Subcutaneous abdominal adipose tissue (tissue), 5 donors: ENCODE measurements around the gene CNN3.

Source experiments
- H3K27ac ChIP-seq: one replicate; pipeline ENCODE4 v1.7.0; 2013; ENCODE audit warnings: low read depth, mild to moderate bottlenecking, inconsistent platforms, low read length, moderate library complexity
- H3K27me3 ChIP-seq, 5 donors: one replicate each; pipeline ENCODE4 v1.7.0; 2013; ENCODE audit warnings: low read length in 5 of 5, inconsistent platforms in 1 of 5; ENCODE audit not compliant: control insufficient read depth in 5 of 5, insufficient read depth in 4 of 5
- H3K36me3 ChIP-seq, 5 donors: one replicate each; pipeline ENCODE4 v1.7.0; 2013; ENCODE audit warnings: low read length in 5 of 5; ENCODE audit not compliant: control insufficient read depth in 5 of 5, insufficient read depth in 5 of 5
- H3K4me1 ChIP-seq, 5 donors: one replicate each; pipeline ENCODE4 v1.7.0; 2013; ENCODE audit warnings: low read length in 5 of 5, mild to moderate bottlenecking in 3 of 5, moderate library complexity in 1 of 5; ENCODE audit not compliant: control insufficient read depth in 5 of 5, insufficient read depth in 5 of 5
- H3K4me3 ChIP-seq, 5 donors: one replicate each; pipeline ENCODE4 v1.7.0; 2013; ENCODE audit warnings: low read length in 5 of 5, low read depth in 1 of 5
- H3K9ac ChIP-seq, 5 donors: one replicate each; pipeline ENCODE4 v1.7.0; 2013; ENCODE audit warnings: low read length in 5 of 5, mild to moderate bottlenecking in 4 of 5, moderate library complexity in 3 of 5
- H3K9me3 ChIP-seq, 5 donors: one replicate each; pipeline ENCODE4 v1.7.0; 2013; ENCODE audit warnings: low read length in 5 of 5; ENCODE audit not compliant: control insufficient read depth in 5 of 5
- donor health status: healthy.
- donor health status: healthy.
- donor health status: healthy.
- donor health status: healthy.
- donor health status: healthy.

Gene CNN3

DNA sequence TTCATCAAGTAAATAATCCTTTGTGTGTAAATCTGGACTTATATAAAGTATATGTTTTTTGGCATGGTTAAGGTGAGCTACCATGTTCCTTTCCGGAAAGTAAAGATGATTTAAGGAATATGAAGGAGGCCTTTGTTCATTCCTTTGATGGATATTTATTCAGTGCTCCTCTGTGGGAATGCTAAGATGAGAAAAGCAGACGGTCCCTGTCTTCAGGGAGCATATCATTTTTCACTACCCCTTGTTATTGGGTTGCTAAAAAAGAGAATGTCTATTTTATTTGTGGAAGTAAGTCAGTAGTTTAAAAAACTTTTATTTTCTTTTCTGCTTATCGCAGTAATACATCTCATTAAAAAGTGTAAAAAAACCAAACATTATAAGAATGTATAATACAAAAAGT is 35.1 kb upstream of the CNN3 start:
- peak overlapping the region; percentile 93 for H3K27ac ChIP-seq
- H3K36me3 ChIP-seq: no peaks in the 10 kb centered on the region
- H3K4me1 ChIP-seq: peaks cover 0 to 21% (median 15%) of the 10 kb centered on the region in 5 donors
- peak overlapping the region in 1 of 5 donors; percentile 68 for H3K9ac ChIP-seq
- peak overlapping the region in 3 of 5 donors; percentile 68 to 77 (median 72) for H3K4me3 ChIP-seq
- no peaks in the 10 kb centered on the region for H3K9me3 ChIP-seq
- no peaks in the 10 kb centered on the region for H3K27me3 ChIP-seq

GRCh38 chr1:94961582-94961981 is 34.7 kb upstream of the CNN3 start:
- H3K9ac ChIP-seq: no peak overlapping the region
- H3K27me3 ChIP-seq: no peaks in the 10 kb centered on the region
- H3K4me1 ChIP-seq: peaks cover 0 to 21% (median 15%) of the 10 kb centered on the region in 5 donors
- no peaks in the 10 kb centered on the region for H3K36me3 ChIP-seq
- H3K9me3 ChIP-seq: no peaks in the 10 kb centered on the region
- H3K4me3 ChIP-seq: no peak overlapping the region
- peak overlapping the region; percentile 93 for H3K27ac ChIP-seq

DNA sequence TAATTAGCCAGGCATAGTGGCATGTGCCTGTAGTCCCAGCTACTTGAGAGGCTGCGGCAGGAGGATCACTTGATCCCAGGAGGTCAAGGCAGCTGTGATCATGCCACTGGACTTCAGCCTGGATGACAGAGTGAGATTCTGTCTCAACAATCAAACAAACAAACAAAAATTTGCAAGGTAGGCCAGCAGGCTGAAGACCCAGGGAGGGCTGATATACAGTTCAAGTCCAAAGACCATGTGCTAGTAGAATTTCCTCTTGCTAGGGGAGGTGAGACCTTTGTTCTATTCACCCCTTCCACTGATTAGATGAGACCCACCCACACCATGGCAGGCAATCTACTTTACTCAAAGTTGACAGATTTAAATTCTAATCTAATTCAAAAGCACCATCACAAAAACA is 31.2 kb upstream of the CNN3 start:
- no peaks in the 10 kb centered on the region for H3K9me3 ChIP-seq
- H3K27me3 ChIP-seq: no peaks in the 10 kb centered on the region
- no peaks in the 10 kb centered on the region for H3K36me3 ChIP-seq
- no peak overlapping the region for H3K4me3 ChIP-seq
- H3K27ac ChIP-seq: no peak overlapping the region
- H3K4me1 ChIP-seq: peaks cover 2 to 32% (median 25%) of the 10 kb centered on the region in 5 donors
- no peak overlapping the region for H3K9ac ChIP-seq

DNA sequence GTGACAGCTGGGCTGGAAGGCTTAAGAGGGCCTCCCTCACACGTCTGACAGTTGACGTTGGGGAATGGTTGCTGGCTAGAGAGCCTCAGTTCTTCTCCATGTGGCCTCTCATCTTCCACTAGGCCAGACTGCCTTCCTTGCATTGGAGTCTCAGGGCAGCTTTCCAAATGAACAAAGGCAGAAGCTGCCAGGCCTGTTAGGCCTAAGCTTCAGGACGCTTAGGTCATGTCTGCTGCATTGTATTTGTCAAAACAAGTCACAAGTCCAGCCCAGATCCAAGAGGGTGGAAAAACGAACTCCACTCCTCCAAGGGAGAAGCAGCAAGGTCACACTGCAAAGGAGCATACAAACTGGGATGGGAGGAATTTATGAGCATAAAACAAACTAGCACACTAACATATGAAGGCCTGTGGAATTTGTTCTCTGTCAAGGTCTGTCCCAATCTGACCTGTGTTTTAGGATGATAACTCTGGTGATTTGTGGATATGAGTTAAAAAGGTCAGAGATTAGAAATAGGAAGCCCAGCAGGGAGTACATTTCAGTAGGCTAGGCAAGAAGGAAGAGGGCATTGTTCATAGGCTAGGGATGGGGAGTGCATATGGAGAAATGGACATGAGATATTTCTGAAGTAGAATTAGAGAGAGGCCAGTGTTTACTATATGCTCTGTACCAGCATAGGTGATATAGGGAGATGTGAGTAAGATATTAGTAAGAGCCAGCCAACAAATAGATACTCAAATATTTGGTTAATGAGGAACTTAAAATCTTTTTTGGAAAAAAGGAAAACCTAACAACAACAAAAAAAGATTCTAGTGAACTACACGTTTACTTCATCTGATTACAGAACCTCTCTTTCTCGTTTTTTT is 29.1 kb upstream of the CNN3 start:
- Histone ChIP-seq H3K27me3 (no peaks in the 10 kb centered on the region), H3K9me3 (no peaks in the 10 kb centered on the region), H3K27ac (peak overlapping the region; percentile 38), H3K36me3 (no peaks in the 10 kb centered on the region), H3K9ac (no peak overlapping the region), H3K4me1 (peaks cover 2 to 23% (median 14%) of the 10 kb centered on the region in 5 donors), H3K4me3 (no peak overlapping the region)

DNA sequence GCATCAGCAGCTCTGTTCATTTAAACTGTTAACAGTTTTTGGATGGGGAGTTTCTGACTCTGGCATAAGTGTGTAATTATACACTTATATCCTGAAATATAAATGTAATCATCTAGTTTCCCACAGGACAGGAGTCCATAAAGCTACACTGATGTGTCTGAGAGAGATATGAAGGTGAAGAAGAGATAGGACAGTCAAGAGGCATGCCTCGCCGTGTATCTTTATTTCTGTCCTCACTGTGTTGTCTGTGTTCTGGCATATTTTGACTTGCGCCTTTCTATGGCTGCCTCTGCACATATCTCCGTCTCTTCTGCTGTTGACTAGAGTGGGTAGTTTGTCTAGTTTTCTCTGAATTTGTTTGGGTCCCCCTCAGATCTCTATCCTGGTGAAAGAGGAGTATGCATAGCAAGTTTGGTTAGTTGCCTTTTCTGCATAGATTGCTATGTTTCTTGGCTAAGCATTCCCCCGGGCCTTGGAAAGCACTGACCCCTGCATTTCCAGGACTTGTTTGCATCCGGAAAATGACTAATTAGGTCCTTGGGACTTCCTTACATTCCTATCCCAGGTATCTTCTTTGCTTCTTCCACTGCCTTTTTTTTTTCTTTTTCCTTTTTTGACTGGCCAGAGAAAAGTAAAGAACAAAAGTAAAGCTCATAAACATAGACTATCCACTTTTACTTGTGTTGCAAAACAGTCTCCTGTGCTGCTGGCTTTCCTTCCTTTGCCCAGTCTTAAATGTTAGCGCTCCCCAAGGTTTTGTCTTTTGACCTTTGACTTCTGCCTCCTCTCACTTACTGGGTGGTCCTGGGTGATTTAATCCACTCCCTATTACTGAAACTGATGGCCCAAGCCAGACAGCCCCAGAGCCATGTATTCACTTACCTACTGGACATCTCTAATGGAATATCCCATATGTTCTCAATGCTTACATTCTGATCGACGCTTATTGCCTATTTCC is 27.6 kb upstream of the CNN3 start:
- H3K36me3 ChIP-seq: no peaks in the 10 kb centered on the region
- H3K27ac ChIP-seq: no peak overlapping the region
- no peaks in the 10 kb centered on the region for H3K27me3 ChIP-seq
- peaks cover 2 to 23% (median 13%) of the 10 kb centered on the region in 5 donors for H3K4me1 ChIP-seq
- H3K9me3 ChIP-seq: no peaks in the 10 kb centered on the region
- no peak overlapping the region for H3K4me3 ChIP-seq
- no peak overlapping the region for H3K9ac ChIP-seq

DNA sequence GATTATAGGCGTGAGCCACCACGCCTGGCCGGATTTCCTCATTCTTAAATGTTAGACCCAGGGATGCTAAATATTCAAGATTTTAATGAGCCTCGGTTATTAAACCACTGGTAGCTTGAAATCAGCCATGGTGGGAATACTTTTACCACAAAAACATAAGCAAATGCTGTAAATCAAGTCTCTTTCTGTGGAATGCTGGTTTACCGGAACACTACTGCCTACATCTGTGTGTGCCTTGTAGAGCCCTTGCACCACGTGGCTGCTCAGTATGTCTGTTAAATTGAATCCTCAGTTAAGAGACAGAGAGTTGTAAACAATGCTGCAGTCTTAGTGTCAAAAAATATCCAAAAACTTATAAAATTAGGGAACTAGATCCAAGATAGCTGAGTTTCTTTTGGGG is 26.8 kb upstream of the CNN3 start:
- Histone ChIP-seq H3K4me3 (no peak overlapping the region), H3K9me3 (no peaks in the 10 kb centered on the region), H3K36me3 (no peaks in the 10 kb centered on the region), H3K4me1 (peaks cover 2 to 23% (median 13%) of the 10 kb centered on the region in 5 donors), H3K9ac (no peak overlapping the region), H3K27ac (no peak overlapping the region), H3K27me3 (no peaks in the 10 kb centered on the region)

GRCh38 chr1:94953107-94953506 is 26.2 kb upstream of the CNN3 start:
- Histone ChIP-seq H3K4me3 (no peak overlapping the region), H3K4me1 (peaks cover 2 to 23% (median 13%) of the 10 kb centered on the region in 5 donors), H3K36me3 (no peaks in the 10 kb centered on the region), H3K9me3 (no peaks in the 10 kb centered on the region), H3K27me3 (no peaks in the 10 kb centered on the region), H3K27ac (no peak overlapping the region), H3K9ac (no peak overlapping the region)

GRCh38 chr1:94952539-94952938 is 25.6 kb upstream of the CNN3 start:
- Histone ChIP-seq H3K27ac (no peak overlapping the region), H3K9ac (no peak overlapping the region), H3K9me3 (no peaks in the 10 kb centered on the region), H3K4me1 (peaks cover 2 to 23% (median 15%) of the 10 kb centered on the region in 5 donors), H3K36me3 (no peaks in the 10 kb centered on the region), H3K27me3 (no peaks in the 10 kb centered on the region), H3K4me3 (no peak overlapping the region)

GRCh38 chr1:94951509-94952208 is 24.7 kb upstream of the CNN3 start:
- Histone ChIP-seq H3K9ac (no peak overlapping the region), H3K9me3 (no peaks in the 10 kb centered on the region), H3K27ac (no peak overlapping the region), H3K36me3 (no peaks in the 10 kb centered on the region), H3K4me3 (no peak overlapping the region), H3K27me3 (no peaks in the 10 kb centered on the region), H3K4me1 (peaks cover 2 to 32% (median 24%) of the 10 kb centered on the region in 5 donors)
